Fibroblast of villous mesenchyme (primary cell): ENCODE data around the gene WDR1. TPM values are rescaled to one million over a fixed set of nuclear protein-coding genes. Genes with fewer than 3 reads are reported as not detected.

Source experiments
- DNase-seq: peaks from one replicate; pipeline ENCODE4 v3.0.0-alpha.2; 2010; ENCODE audit warnings: low read depth
- H3K4me3 ChIP-seq: 2 replicates; pipeline ENCODE4 v1.5.1; 2011; ENCODE audit warnings: low read depth, mild to moderate bottlenecking, low read length
- CTCF ChIP-seq: IDR thresholded peaks from 2 replicates; pipeline ENCODE4 v1.5.1; 2012; ENCODE audit warnings: low read depth, mild to moderate bottlenecking, low read length; ENCODE audit not compliant: insufficient read depth
- total RNA-seq: library from RNA; depleted of rRNA; stranded (reverse); fragments of >200 nt; gene quantifications from 2 replicates; pipeline ENCODE4 v1.2.3, GENCODE V29; 2012

The WDR1 gene
- total RNA-seq, 1 donor = 516 TPM

- no peak for DNase-seq
- H3K4me3 ChIP-seq = no peak overlapping the region
- TF ChIP-seq CTCF = no peak
Observed at GRCh38 chr4:10114147-10114546, 2.5 kb downstream of the WDR1 start.

GRCh38 chr4:10113362-10114047 lies 3.1 kb downstream of the WDR1 start:
- no peak overlapping the region for H3K4me3 ChIP-seq
- no peak for TF ChIP-seq CTCF
- DNase-seq = no peak

DNA sequence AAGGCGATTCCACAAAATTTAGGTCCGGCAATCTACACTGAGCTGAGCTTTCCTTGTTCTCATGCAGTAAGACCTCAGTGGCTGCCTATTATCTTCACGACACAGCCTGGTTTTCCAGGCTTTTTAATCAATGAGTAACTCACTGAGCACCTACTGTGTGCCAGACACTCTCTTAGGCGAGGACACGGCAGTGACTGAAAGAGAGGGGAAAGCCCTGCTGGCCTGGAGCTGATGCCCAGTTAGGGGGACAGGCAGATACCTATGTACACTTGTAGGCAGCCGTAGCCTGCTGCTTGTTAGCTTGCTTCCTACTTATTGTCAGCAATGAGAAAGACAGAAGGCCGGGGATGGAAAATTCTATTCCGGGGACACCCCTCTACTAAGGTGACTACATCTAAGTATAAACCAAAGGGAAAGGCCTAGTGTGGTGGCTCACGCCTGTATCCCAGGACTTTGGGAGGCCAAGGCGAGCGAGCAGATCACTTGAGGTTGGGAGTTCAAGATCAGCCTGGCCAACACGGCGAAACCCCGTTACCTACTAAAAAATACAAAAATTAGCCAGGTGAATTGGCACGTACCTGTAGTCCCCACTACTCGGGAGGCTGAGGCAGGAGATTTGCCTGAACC lies 3.8 kb downstream of the WDR1 start:
- no peak overlapping the region for H3K4me3 ChIP-seq
- no peak for DNase-seq
- no peak for TF ChIP-seq CTCF

DNA sequence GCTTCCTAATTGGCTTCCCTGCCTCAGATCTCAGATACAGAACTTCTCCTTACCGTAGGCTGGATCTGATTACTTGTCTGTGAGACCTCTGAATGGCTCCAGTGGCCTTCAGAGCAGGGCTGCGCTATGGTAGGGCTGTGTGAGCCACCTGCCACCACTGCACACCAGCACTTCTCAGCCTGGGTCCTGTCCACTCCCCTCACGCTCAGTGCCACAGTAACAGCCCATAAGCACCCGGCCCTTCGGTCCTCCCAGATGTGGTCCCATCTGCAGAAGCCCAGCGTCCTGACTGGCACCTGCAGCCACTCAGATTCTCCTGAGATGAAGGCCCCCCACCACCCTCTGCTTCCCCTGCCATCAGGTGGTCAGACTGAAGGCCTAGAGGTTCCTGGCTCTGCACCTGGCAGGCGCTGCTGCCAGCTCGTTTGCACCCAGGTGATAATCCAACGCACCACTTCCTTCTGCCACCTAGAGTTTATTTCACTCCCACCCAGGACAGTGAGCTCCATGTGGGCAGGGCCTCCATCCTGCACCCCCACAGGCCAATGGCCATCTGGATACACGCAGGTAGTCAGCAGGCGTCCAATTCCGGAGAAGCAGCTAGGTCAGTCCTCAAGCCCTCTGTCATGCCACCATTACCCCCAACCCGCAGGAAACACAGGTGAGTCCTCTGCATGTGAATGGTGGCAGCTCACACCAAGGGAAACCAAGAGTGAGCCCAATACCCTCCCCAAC lies 5.4 kb downstream of the WDR1 start:
- TF ChIP-seq CTCF = no peak
- H3K4me3 ChIP-seq = no peak overlapping the region
- DNase-seq = no peak

GRCh38 chr4:10109995-10110670 lies 6.5 kb downstream of the WDR1 start:
- no peak overlapping the region for H3K4me3 ChIP-seq
- no peak for TF ChIP-seq CTCF
- no peak for DNase-seq

GRCh38 chr4:10108818-10109783 lies 7.5 kb downstream of the WDR1 start:
- no peak for TF ChIP-seq CTCF
- DNase-seq = peak; percentile 46

More at GRCh38 chr4:10108818-10109783, 7.5 kb downstream of the WDR1 start:
- no peak overlapping the region for H3K4me3 ChIP-seq
